GM12891 (cell line): ENCODE measurements around the gene PCDH10.

ENCODE experiments used
- POLR2A ChIP-seq: IDR thresholded peaks from 2 replicates; pipeline ENCODE4 v1.6.1; 2011; ENCODE audit warnings: low read depth, low read length, control low read depth
- POLR2AphosphoS5 ChIP-seq: IDR thresholded peaks from 2 replicates; pipeline ENCODE4 v1.6.1; 2011; ENCODE audit warnings: low read depth, low read length, control low read depth

- TF ChIP-seq POLR2AphosphoS5 (no peak), POLR2A (no peak)
Observed at GRCh38 chr4:133124746-133125145, 24.3 kb upstream of the PCDH10 start.
